Loucy (cell line): ENCODE results near the gene CHD9NB.
"Not testable (repeated sequence)": the region's sequence is repeated elsewhere in the genome, so short reads cannot be mapped to it uniquely, and the experiment has no call there.

Experiments used
- H2AFZ ChIP-seq: fragments of 200-600 bp; sonication (generic); 2 replicates; pipeline ENCODE4 v1.6.0; 2016; ENCODE audit warnings: antibody characterized with exemption, mild to moderate bottlenecking, low read length, moderate library complexity
- H3F3A ChIP-seq: fragments of 200-600 bp; 2 replicates; pipeline ENCODE4 v1.6.0; 2016; ENCODE audit warnings: antibody characterized with exemption, low read depth, mild to moderate bottlenecking
- H3K27me3 ChIP-seq: fragments of 200-600 bp; sonication (generic); 2 replicates; pipeline ENCODE4 v1.6.1; 2014; ENCODE audit warnings: low read length, mild to moderate bottlenecking; ENCODE audit not compliant: insufficient read depth, poor library complexity, severe bottlenecking
- H3K36me3 ChIP-seq: fragments of 200-600 bp; sonication (generic); 2 replicates; pipeline ENCODE4 v1.6.1; 2016; ENCODE audit warnings: low read length; ENCODE audit not compliant: insufficient read depth
- H3K4me1 ChIP-seq: fragments of 200-600 bp; sonication (generic); 2 replicates; pipeline ENCODE4 v1.5.1; 2014; ENCODE audit warnings: low read length, mild to moderate bottlenecking; ENCODE audit not compliant: insufficient read depth, poor library complexity, severe bottlenecking
- H3K4me2 ChIP-seq: fragments of 200-600 bp; sonication (generic); 2 replicates; pipeline ENCODE4 v1.6.0; 2014; ENCODE audit warnings: antibody characterized with exemption, low read length, low read depth, mild to moderate bottlenecking; ENCODE audit not compliant: poor library complexity, severe bottlenecking
- H3K4me3 ChIP-seq: fragments of 200-600 bp; sonication (generic); 2 replicates; pipeline ENCODE4 v1.5.1; 2014; ENCODE audit warnings: low read length, mild to moderate bottlenecking, mixed read lengths; ENCODE audit not compliant: poor library complexity, severe bottlenecking
- H3K79me2 ChIP-seq: fragments of 200-600 bp; sonication (generic); 2 replicates; pipeline ENCODE4 v1.6.1; 2014; ENCODE audit warnings: low read length; ENCODE audit not compliant: insufficient read depth
- H3K9ac ChIP-seq: fragments of 200-600 bp; sonication (generic); 2 replicates; pipeline ENCODE4 v1.6.0; 2014; ENCODE audit warnings: mild to moderate bottlenecking, low read depth, low read length, moderate library complexity; ENCODE audit not compliant: poor library complexity, severe bottlenecking
- H3K9me2 ChIP-seq: fragments of 200-600 bp; sonication (generic); replicated peaks from 2 replicates; pipeline ENCODE4 v1.6.1; 2016; ENCODE audit warnings: low read depth, low read length, mixed read lengths
- H3K9me3 ChIP-seq: fragments of 200-600 bp; sonication (generic); 2 replicates; pipeline ENCODE4 v1.6.1; 2014; ENCODE audit warnings: mild to moderate bottlenecking, antibody characterized with exemption, low read length, low read depth; ENCODE audit not compliant: insufficient read depth
- H4K20me1 ChIP-seq: fragments of 200-600 bp; sonication (generic); 2 replicates; pipeline ENCODE4 v1.6.0; 2014; ENCODE audit warnings: antibody characterized with exemption, low read length, mild to moderate bottlenecking; ENCODE audit not compliant: insufficient read depth, poor library complexity, severe bottlenecking
- EZH2phosphoT487 ChIP-seq: fragments of 200-600 bp; IDR thresholded peaks from 2 replicates; pipeline ENCODE4 v1.6.1; 2018; ENCODE audit warnings: antibody characterized with exemption, mild to moderate bottlenecking, moderate library complexity, borderline replicate concordance
- TF ChIP-seq, protein P1 (sequence below): fragments of 200-600 bp; sonication (generic); conservative IDR thresholded peaks from 2 replicates; pipeline ENCODE4 v1.5.1; 2014; ENCODE audit warnings: mild to moderate bottlenecking, antibody characterized with exemption, low read length

Gene CHD9NB

GRCh38 chr16:53054670-53055485, 2.2 kb upstream of the CHD9NB start, which contains the start of gene CHD9:
TSS of gene CHD9 (plus strand) at chr16:53054991. CDS start at chr16:53156090, 101,099 bp downstream.
- Histone ChIP-seq H2AFZ (peak within 1 kb of the TSS; percentile 99), H3K4me1 (peaks cover 26% of the 10 kb centered on the region), H3K9me2 (no peaks in the 10 kb centered on the region), H4K20me1 (no peaks in the 10 kb centered on the region), H3K36me3 (no peaks in the 10 kb centered on the region), H3K4me2 (peak within 1 kb of the TSS; percentile 88), H3K9ac (peak within 1 kb of the TSS; percentile 90), H3F3A (no peaks in the 10 kb centered on the region), H3K9me3 (no peaks in the 10 kb centered on the region), H3K79me2 (peaks cover 23% of the 10 kb centered on the region), H3K4me3 (peak within 1 kb of the TSS; percentile 83), H3K27me3 (no peaks in the 10 kb centered on the region)
- TF ChIP-seq, protein P1, sequence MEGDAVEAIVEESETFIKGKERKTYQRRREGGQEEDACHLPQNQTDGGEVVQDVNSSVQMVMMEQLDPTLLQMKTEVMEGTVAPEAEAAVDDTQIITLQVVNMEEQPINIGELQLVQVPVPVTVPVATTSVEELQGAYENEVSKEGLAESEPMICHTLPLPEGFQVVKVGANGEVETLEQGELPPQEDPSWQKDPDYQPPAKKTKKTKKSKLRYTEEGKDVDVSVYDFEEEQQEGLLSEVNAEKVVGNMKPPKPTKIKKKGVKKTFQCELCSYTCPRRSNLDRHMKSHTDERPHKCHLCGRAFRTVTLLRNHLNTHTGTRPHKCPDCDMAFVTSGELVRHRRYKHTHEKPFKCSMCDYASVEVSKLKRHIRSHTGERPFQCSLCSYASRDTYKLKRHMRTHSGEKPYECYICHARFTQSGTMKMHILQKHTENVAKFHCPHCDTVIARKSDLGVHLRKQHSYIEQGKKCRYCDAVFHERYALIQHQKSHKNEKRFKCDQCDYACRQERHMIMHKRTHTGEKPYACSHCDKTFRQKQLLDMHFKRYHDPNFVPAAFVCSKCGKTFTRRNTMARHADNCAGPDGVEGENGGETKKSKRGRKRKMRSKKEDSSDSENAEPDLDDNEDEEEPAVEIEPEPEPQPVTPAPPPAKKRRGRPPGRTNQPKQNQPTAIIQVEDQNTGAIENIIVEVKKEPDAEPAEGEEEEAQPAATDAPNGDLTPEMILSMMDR: peak; percentile 92
- no peak for TF ChIP-seq EZH2phosphoT487

GRCh38 chr16:53053967-53054669, 1.4 kb upstream of the CHD9NB start:
- peak overlapping the region; percentile 88 for H3K4me2 ChIP-seq
- H2AFZ ChIP-seq: peak overlapping the region; percentile 99
- H3K36me3 ChIP-seq: no peaks in the 10 kb centered on the region
- H3K27me3 ChIP-seq: no peaks in the 10 kb centered on the region
- H3K9me2 ChIP-seq: no peaks in the 10 kb centered on the region
- no peaks in the 10 kb centered on the region for H3K9me3 ChIP-seq
- TF ChIP-seq, protein P1: no peak
- TF ChIP-seq EZH2phosphoT487: no peak
- H3K9ac ChIP-seq: peak overlapping the region; percentile 90
- no peaks in the 10 kb centered on the region for H4K20me1 ChIP-seq
- H3K79me2 ChIP-seq: peaks cover 23% of the 10 kb centered on the region
- no peaks in the 10 kb centered on the region for H3F3A ChIP-seq
- peaks cover 26% of the 10 kb centered on the region for H3K4me1 ChIP-seq
- H3K4me3 ChIP-seq: peak overlapping the region; percentile 83

- not testable (repeated sequence) for H3K4me3 ChIP-seq, H2AFZ ChIP-seq, H3K9me2 ChIP-seq, H3F3A ChIP-seq, H3K27me3 ChIP-seq, H4K20me1 ChIP-seq, H3K9me3 ChIP-seq, H3K9ac ChIP-seq, H3K4me2 ChIP-seq, H3K36me3 ChIP-seq
- Histone ChIP-seq H3K79me2 (peaks cover 11% of the 10 kb centered on the region), H3K4me1 (peaks cover 22% of the 10 kb centered on the region)
Measured at GRCh38 chr16:53051255-53051654, 1.4 kb downstream of the CHD9NB start.
